HL-60 (cell line): Measurements from ENCODE around the gene DIAPH1.

Experiments used
- DNase-seq, 2 experiments: peaks; one replicate each; pipeline ENCODE4 v3.0.0-alpha.2; 2010 to 2020; ENCODE audit warnings: low read depth in 1 of 2, low spot score in 1 of 2
- H3K27ac ChIP-seq: fragments of 250-450 bp; sonication (Bioruptor Pico); replicated peaks from 2 replicates; pipeline ENCODE4 v1.5.1; 2020; ENCODE audit warnings: mild to moderate bottlenecking, moderate library complexity
- H3K27me3 ChIP-seq: fragments of 250-450 bp; sonication (Bioruptor Pico); 2 replicates; pipeline ENCODE4 v1.5.1; 2021; ENCODE audit warnings: mild to moderate bottlenecking, moderate library complexity; ENCODE audit not compliant: insufficient read depth, poor library complexity, severe bottlenecking
- H3K4me3 ChIP-seq: replicated peaks from 2 replicates; pipeline ENCODE4 v1.5.1; 2011; ENCODE audit warnings: mild to moderate bottlenecking, control low read depth, low read length; ENCODE audit not compliant: insufficient read depth
- CTCF ChIP-seq: IDR thresholded peaks from one replicate; pipeline ENCODE4 v1.5.1; 2011; ENCODE audit warnings: low read length, control low read depth, inconsistent platforms; ENCODE audit not compliant: insufficient read depth
- GABPA ChIP-seq: IDR thresholded peaks from 2 replicates; pipeline ENCODE4 v1.6.1; 2012; ENCODE audit warnings: low read depth
- POLR2AphosphoS5 ChIP-seq: IDR thresholded peaks from 2 replicates; pipeline ENCODE4 v1.6.1; 2012; ENCODE audit warnings: low read depth
- REST ChIP-seq: IDR thresholded peaks from 2 replicates; pipeline ENCODE4 v1.6.1; 2012; ENCODE audit warnings: low read depth; ENCODE audit not compliant: insufficient replicate concordance
- SPI1 ChIP-seq: IDR thresholded peaks from 2 replicates; pipeline ENCODE4 v1.6.1; 2012; ENCODE audit warnings: low read depth, mild to moderate bottlenecking, borderline replicate concordance

DIAPH1 gene

GRCh38 chr5:141586246-141586645, 32.6 kb downstream of the DIAPH1 start:
- Histone ChIP-seq H3K4me3 (no peak overlapping the region), H3K27me3 (no peaks in the 10 kb centered on the region), H3K27ac (no peak overlapping the region)
- TF ChIP-seq SPI1: no peak
- no peak for TF ChIP-seq REST
- no peak for TF ChIP-seq POLR2AphosphoS5
- TF ChIP-seq CTCF: no peak
- no peak for TF ChIP-seq GABPA
- DNase-seq: no peak

GRCh38 chr5:141585594-141585993, 33.2 kb downstream of the DIAPH1 start:
- Histone ChIP-seq H3K27ac (no peak overlapping the region), H3K27me3 (no peaks in the 10 kb centered on the region), H3K4me3 (no peak overlapping the region)
- TF ChIP-seq SPI1: no peak
- TF ChIP-seq CTCF: no peak
- TF ChIP-seq REST: no peak
- TF ChIP-seq POLR2AphosphoS5: no peak
- no peak for TF ChIP-seq GABPA
- DNase-seq: no peak

- no peak for DNase-seq
- H3K27ac ChIP-seq: no peak overlapping the region
- TF ChIP-seq GABPA (no peak), POLR2AphosphoS5 (no peak), REST (no peak), SPI1 (no peak), CTCF (no peak)
- H3K27me3 ChIP-seq: no peaks in the 10 kb centered on the region
- no peak overlapping the region for H3K4me3 ChIP-seq
Observed at GRCh38 chr5:141574122-141574510, 44.7 kb downstream of the DIAPH1 start.
